Natural killer cell treated with Interleukin-12 subunit alpha and Interleukin-12 subunit beta and Interleukin-15 and Interleukin-18, amount 100 ng/mL, for 72 hours (primary cell): ENCODE measurements around the gene JARID2. TPM values are rescaled to one million over a fixed set of nuclear protein-coding genes. Genes with fewer than 3 reads are reported as not detected.

ENCODE experiments used
- ATAC-seq, 2 donors: fragments of 150-1000 bp; cut with Tn5 transposase in 1 of 2; sonication (Bioruptor Pico), chemical (Tn5 transposase) in 1 of 2; 2 replicates each; pipeline ENCODE4 v1.10.0; 2021
- DNase-seq: peaks from one replicate; pipeline ENCODE4 v3.0.0; 2022; ENCODE audit warnings: low spot score
- H3K27ac Mint-ChIP-seq, 2 donors: 1 replicate in 1 of 2; 2 replicates in 1 of 2; pipeline ENCODE4 v1.8.0; 2022; ENCODE audit warnings: mixed read lengths in 2 of 2, mild to moderate bottlenecking in 1 of 2, moderate library complexity in 1 of 2
- H3K27me3 Mint-ChIP-seq, 2 donors: 1 replicate in 1 of 2; 2 replicates in 1 of 2; pipeline ENCODE4 v1.8.0; 2022; ENCODE audit warnings: mixed read lengths in 2 of 2
- H3K36me3 Mint-ChIP-seq: one replicate; pipeline ENCODE4 v1.8.0; 2022; ENCODE audit warnings: mixed read lengths
- H3K4me1 Mint-ChIP-seq, 2 donors: 1 replicate in 1 of 2; 2 replicates in 1 of 2; pipeline ENCODE4 v1.8.0; 2022; ENCODE audit warnings: low read depth in 2 of 2, mixed read lengths in 2 of 2, mild to moderate bottlenecking in 1 of 2
- H3K4me3 Mint-ChIP-seq: one replicate; pipeline ENCODE4 v1.8.0; 2022; ENCODE audit warnings: mixed read lengths
- H3K9me3 Mint-ChIP-seq: 2 replicates; pipeline ENCODE4 v1.8.0; 2022; ENCODE audit warnings: mixed read lengths
- total RNA-seq, 2 donors: library from RNA; stranded (reverse); gene quantifications; one replicate each; pipeline ENCODE4 v1.2.3, GENCODE V29; 2022

Gene JARID2
- total RNA-seq, 2 donors from 2014 or later = 28.6 to 34.9 TPM

DNA sequence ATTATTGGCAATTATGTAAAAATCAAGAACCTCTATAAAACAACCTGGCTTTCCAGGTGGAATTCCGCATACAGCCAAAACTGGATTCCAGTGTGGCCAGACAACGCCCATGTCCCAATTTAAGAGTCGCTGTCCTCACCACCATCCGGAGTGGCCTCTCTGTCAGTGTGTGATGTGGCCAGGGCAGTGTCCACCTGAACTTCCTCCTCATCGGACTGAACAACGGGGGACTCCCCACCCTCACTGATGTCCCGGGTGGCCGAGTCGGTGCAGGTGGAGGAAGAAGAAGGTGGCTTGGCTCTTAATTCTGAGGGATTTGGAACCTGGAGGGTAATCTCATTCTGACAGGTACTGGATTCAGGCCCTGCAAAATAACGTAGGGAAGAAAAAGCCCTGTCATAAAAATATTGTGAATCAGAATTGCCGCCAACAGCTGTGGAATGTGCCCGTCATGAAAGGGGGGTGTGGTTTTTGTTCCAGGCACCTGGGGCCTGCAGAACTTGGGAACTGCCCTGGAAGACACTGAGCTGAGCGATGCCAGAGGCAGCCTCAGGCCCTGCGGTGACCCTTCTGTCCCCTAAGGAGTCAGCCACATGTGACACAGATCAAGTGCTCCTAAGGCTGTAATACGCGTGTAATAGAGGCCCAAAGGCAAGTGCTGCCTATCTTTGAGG lies 277.1 kb downstream of the JARID2 start:
- Mint-ChIP-seq H3K9me3 (no peaks in the 10 kb centered on the region), H3K4me3 (peak overlapping the region; percentile 53), H3K27me3 (no peaks in the 10 kb centered on the region), H3K4me1 (peaks cover 50 to 57% of the 10 kb centered on the region in 2 donors), H3K27ac (peak overlapping the region; percentile 71 to 88), H3K36me3 (peaks cover 22% of the 10 kb centered on the region)
- ATAC-seq = no peak
- no peak for DNase-seq

- no peak overlapping the region for H3K4me3 Mint-ChIP-seq
- no peaks in the 10 kb centered on the region for H3K9me3 Mint-ChIP-seq
- no peak for DNase-seq
- peak overlapping the region in 1 of 2 donors; percentile 71 for H3K27ac Mint-ChIP-seq
- no peaks in the 10 kb centered on the region for H3K27me3 Mint-ChIP-seq
- no peak for ATAC-seq
- peaks cover 47 to 57% of the 10 kb centered on the region in 2 donors for H3K4me1 Mint-ChIP-seq
- H3K36me3 Mint-ChIP-seq = peaks cover 22% of the 10 kb centered on the region
Measured at GRCh38 chr6:15523679-15524630, 278.1 kb downstream of the JARID2 start.

DNA sequence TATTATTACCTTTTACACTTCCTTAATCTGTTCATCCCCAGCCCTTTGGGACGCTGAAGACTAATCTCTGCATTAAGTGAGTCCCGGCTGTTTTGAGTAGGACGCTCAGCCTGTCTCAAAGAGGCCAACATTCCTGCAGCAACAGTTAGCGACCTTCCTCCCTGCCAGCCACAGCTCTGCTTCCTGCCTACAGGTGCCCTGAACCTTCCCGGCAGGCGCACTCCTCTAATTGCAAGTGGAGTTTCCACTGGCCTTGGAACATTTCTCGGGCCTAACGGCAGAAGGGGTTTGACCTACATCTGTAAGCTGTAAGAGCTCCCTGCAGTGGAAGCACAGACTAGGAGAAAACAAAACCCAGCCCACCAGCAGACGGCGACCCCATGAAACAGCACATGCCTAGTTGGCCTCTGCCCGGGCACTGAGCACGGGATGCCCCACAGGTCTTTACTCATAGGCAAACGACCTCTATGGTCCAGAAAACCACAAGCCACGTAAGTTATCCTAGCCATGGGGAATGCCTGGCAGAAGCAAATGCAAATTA lies 279.1 kb downstream of the JARID2 start:
- peaks cover 37 to 47% of the 10 kb centered on the region in 2 donors for H3K4me1 Mint-ChIP-seq
- no peaks in the 10 kb centered on the region for H3K9me3 Mint-ChIP-seq
- no peaks in the 10 kb centered on the region for H3K27me3 Mint-ChIP-seq
- peaks cover 16% of the 10 kb centered on the region for H3K36me3 Mint-ChIP-seq
- H3K4me3 Mint-ChIP-seq = no peak overlapping the region
- no peak for ATAC-seq
- no peak for DNase-seq
- H3K27ac Mint-ChIP-seq = no peak overlapping the region

- Mint-ChIP-seq H3K4me1 (peaks cover 36 to 37% of the 10 kb centered on the region in 2 donors), H3K4me3 (no peak overlapping the region), H3K27ac (no peak overlapping the region), H3K9me3 (no peaks in the 10 kb centered on the region), H3K27me3 (no peaks in the 10 kb centered on the region), H3K36me3 (peaks cover 9% of the 10 kb centered on the region)
- ATAC-seq (no peak), DNase-seq (no peak)
Measured at GRCh38 chr6:15526212-15526701, 280.4 kb downstream of the JARID2 start.

DNA sequence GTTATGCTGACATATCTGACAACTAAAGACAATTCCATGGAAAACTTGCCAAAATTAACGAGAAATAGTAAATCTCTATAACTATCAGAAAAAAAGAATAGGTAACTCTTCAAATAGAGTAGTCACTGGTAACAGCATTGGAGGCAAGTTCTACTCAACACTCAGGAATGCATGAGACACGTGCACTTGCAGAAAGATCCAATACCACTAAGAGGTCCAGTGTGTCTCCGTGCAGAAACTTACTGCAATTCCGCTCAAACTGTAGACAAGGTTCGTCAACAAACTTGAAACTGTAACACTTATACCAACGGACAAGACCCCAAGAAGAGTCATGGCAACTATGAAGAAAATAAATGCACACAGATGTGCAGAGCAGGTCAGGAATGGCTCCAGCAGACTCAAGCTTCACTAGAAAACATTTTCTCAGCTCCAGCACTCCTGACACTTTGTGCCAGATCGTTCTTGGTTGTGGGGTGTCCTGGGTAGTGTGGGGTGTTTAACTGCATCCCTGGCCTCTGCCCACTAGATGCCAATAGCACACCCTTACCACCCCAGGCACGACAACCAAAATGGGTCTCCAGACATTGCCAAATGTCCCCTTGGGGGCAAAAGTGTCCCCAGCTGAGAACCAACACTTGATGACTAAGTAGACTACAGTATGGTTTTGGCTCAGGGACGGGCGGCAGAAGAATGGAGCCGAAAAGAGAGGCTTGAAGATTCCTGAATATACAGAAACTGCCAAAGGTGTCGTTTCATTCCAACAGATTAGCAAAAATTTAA lies 282.2 kb downstream of the JARID2 start:
- DNase-seq = no peak
- ATAC-seq = no peak
- peaks cover 9% of the 10 kb centered on the region for H3K36me3 Mint-ChIP-seq
- H3K4me3 Mint-ChIP-seq = no peak overlapping the region
- peaks cover 22% of the 10 kb centered on the region in 2 donors for H3K4me1 Mint-ChIP-seq
- H3K27ac Mint-ChIP-seq = no peak overlapping the region
- H3K9me3 Mint-ChIP-seq = no peaks in the 10 kb centered on the region
- no peaks in the 10 kb centered on the region for H3K27me3 Mint-ChIP-seq

DNA sequence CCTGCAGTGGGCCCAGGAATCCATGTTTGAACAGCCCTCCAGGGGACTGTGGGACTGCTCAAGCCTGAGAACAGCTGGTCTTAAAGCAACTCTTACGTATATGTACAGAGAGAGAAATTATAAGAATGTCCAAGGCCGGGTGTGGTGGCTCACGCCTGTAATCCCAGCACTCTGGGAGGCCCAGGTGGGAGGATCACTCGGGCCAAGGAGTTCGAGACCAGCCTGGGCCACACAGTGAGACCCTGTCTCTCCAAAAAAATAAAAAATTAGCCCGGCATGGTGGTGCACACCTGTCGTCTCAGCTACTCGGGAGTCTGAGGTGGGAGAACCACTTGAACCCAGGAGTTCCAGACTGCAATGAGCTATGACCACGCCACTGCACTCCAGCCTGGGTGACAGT lies 283.0 kb downstream of the JARID2 start:
- Mint-ChIP-seq H3K4me3 (no peak overlapping the region), H3K9me3 (no peaks in the 10 kb centered on the region), H3K4me1 (peaks cover 18 to 25% of the 10 kb centered on the region in 2 donors), H3K27ac (no peak overlapping the region), H3K36me3 (peaks cover 9% of the 10 kb centered on the region), H3K27me3 (no peaks in the 10 kb centered on the region)
- ATAC-seq = no peak
- DNase-seq = no peak

GRCh38 chr6:15530411-15530810 lies 284.5 kb downstream of the JARID2 start:
- Mint-ChIP-seq H3K27me3 (no peaks in the 10 kb centered on the region), H3K9me3 (no peaks in the 10 kb centered on the region), H3K27ac (no peak overlapping the region), H3K4me1 (peaks cover 16 to 24% of the 10 kb centered on the region in 2 donors), H3K36me3 (peaks cover 6% of the 10 kb centered on the region), H3K4me3 (no peak overlapping the region)
- no peak for ATAC-seq
- no peak for DNase-seq

DNA sequence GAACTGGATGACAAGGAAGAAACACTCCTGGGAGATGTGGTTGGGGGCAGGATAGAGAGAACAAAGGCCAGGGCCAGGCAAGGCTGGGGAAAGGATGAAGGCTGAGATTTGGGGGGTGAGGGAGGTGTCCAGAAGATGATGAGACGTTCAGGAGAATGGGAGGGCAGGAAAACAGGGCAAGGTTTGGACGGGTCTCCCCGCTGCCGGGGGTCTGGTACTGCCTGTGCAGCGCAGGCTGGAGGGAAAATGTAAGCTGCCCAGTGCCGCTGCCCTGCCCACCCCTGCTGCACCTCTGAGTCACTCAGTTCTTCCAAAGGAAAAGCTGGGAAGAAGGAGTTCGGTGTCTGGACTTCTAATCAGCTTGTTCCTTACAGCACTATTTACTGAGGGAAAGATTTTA lies 286.1 kb downstream of the JARID2 start:
- no peak overlapping the region for H3K27ac Mint-ChIP-seq
- DNase-seq (no peak), ATAC-seq (no peak)
- no peak overlapping the region for H3K4me3 Mint-ChIP-seq
- H3K36me3 Mint-ChIP-seq = no peaks in the 10 kb centered on the region
- H3K27me3 Mint-ChIP-seq = no peaks in the 10 kb centered on the region
- H3K9me3 Mint-ChIP-seq = no peaks in the 10 kb centered on the region
- peaks cover 10 to 11% of the 10 kb centered on the region in 2 donors for H3K4me1 Mint-ChIP-seq

DNA sequence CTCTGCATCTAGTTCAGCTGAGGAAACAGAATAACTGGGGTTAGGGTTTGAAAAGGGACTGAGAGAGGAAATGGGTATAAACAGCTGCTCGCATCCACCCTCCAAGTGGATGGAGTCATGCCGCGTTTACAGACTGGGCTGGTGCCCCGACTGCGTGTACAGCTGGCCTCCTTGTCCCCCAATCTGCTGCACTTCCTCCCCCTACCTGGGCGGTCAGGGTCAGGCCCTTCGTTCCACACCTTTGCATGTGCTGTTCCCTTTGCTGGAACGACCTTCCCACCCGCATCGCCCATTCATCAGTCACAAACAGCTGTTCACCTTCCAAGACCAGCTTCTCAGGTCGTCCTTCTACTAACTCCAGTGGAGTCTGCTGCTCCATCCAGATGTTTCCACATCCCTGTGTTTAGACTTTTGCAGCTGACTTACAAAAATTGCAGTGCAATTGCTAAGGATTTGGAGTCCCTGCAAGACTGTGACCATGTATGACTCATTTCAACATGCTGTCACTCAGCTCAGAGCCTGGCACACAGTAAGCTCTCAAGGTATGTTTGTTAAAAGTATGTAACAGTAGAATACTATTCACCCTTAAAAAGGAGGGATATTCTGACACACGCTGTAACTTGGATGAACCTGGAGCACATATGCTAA lies 287.6 kb downstream of the JARID2 start:
- no peaks in the 10 kb centered on the region for H3K27me3 Mint-ChIP-seq
- no peak overlapping the region for H3K4me3 Mint-ChIP-seq
- H3K36me3 Mint-ChIP-seq = no peaks in the 10 kb centered on the region
- no peak for ATAC-seq
- no peaks in the 10 kb centered on the region for H3K9me3 Mint-ChIP-seq
- DNase-seq = no peak
- peaks cover 5 to 15% of the 10 kb centered on the region in 2 donors for H3K4me1 Mint-ChIP-seq
- H3K27ac Mint-ChIP-seq = peak overlapping the region in 1 of 2 donors; percentile 71

GRCh38 chr6:15534974-15535373 lies 289.1 kb downstream of the JARID2 start:
- H3K27ac Mint-ChIP-seq = no peak overlapping the region
- no peaks in the 10 kb centered on the region for H3K36me3 Mint-ChIP-seq
- no peak for ATAC-seq
- DNase-seq = no peak
- peaks cover 20 to 27% of the 10 kb centered on the region in 2 donors for H3K4me1 Mint-ChIP-seq
- no peaks in the 10 kb centered on the region for H3K9me3 Mint-ChIP-seq
- H3K4me3 Mint-ChIP-seq = no peak overlapping the region
- H3K27me3 Mint-ChIP-seq = no peaks in the 10 kb centered on the region

DNA sequence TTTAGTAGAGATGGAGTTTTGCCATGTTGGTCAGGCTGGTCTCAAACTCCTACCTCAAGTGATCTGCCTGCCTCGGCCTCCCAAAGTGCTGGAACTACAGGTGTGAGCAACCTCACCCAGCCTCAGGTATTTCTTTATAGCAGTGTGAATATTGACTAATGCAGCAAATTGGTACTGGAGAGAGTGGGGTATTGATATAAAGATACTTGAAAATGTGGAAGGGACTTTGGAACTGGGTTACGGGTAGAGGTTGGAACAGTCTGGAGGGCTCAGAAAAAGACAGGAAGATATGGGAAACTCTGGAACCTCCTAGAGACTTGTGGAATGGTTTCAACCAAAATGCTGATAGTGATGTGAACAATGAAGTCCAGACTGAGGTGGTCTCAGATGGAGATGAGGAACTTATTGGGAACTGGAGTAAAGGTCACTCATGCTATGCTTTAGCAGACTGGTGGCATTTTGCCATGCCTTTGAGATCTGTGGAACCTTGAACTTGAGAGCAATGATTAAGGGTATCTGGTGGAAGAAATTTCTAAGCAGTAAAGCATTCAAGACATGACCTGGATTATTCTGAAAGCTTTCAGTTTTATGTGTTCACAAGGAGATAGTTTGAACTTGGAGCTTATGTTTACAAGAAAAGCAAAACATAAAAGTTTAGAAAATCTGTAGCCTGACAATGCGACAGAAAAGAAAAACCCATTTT lies 289.8 kb downstream of the JARID2 start:
- H3K27ac Mint-ChIP-seq = no peak overlapping the region
- H3K36me3 Mint-ChIP-seq = no peaks in the 10 kb centered on the region
- DNase-seq (no peak), ATAC-seq (no peak)
- H3K27me3 Mint-ChIP-seq = no peaks in the 10 kb centered on the region
- peaks cover 20 to 25% of the 10 kb centered on the region in 2 donors for H3K4me1 Mint-ChIP-seq
- H3K9me3 Mint-ChIP-seq = no peaks in the 10 kb centered on the region
- H3K4me3 Mint-ChIP-seq = no peak overlapping the region

DNA sequence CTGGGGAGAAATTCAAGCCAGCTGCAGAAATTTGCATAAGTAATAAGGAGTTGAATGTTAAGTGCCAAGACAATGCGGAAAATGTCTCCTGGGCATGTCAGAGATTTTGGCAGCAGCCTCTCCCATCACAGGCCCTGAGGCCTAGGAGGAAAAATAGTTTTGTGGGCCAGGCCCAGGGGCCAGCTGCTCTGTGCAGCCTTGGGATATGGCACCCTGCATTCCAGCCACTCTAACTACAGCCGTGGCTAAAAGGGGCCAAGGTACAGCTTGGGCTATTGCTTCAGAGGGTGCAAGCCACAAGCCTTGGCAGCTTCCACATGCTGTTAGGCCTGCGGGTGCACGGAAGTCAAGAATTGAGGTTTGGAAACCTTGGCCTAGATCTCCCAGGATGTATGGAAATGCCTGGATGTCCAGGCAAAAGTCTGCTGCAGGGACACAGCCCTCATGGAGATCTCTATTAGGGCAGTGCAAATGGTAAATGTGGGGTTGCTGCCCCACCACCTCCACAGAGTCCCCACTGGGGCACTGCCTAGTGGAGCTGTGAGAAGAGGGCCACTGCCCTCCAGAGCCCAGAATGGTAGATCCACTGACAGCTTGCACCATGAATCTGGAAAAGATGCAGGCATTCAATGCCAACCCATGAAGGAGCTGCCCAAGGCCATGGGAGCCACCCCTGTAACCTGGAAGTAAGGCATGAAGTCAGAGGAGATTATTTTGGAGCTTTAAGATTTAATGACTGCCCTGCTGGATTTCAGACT lies 290.5 kb downstream of the JARID2 start:
- Mint-ChIP-seq H3K9me3 (no peaks in the 10 kb centered on the region), H3K36me3 (no peaks in the 10 kb centered on the region), H3K27ac (no peak overlapping the region), H3K4me1 (peaks cover 20 to 23% of the 10 kb centered on the region in 2 donors), H3K27me3 (no peaks in the 10 kb centered on the region), H3K4me3 (no peak overlapping the region)
- ATAC-seq (no peak), DNase-seq (no peak)
